T-helper 22 cell (primary cell): ENCODE measurements around the gene PERM1.
"Not testable (repeated sequence)": the region's sequence is repeated elsewhere in the genome, so short reads cannot be mapped to it uniquely, and the experiment has no call there.

Source experiments
- DNase-seq: peaks from one replicate; pipeline ENCODE4 v3.0.0-alpha.2; 2020; ENCODE audit warnings: low read depth

The PERM1 gene

GRCh38 chr1:998995-999724 is 17.3 kb upstream of the PERM1 start:
- DNase-seq, result no peak

DNA sequence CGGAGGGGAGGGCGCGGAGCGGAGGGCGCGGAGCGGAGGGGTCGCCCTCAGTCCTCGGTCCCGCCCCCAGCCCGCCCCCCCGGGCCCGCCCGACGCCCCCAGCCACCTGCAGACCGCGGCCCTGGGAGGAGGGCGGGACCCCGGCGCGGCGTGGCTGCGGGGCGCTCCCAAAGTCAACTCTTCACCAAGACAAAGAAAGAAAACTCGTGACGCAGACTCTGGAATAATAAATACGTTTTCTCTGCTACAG is 16.8 kb upstream of the PERM1 start:
- DNase-seq, result no peak

DNA sequence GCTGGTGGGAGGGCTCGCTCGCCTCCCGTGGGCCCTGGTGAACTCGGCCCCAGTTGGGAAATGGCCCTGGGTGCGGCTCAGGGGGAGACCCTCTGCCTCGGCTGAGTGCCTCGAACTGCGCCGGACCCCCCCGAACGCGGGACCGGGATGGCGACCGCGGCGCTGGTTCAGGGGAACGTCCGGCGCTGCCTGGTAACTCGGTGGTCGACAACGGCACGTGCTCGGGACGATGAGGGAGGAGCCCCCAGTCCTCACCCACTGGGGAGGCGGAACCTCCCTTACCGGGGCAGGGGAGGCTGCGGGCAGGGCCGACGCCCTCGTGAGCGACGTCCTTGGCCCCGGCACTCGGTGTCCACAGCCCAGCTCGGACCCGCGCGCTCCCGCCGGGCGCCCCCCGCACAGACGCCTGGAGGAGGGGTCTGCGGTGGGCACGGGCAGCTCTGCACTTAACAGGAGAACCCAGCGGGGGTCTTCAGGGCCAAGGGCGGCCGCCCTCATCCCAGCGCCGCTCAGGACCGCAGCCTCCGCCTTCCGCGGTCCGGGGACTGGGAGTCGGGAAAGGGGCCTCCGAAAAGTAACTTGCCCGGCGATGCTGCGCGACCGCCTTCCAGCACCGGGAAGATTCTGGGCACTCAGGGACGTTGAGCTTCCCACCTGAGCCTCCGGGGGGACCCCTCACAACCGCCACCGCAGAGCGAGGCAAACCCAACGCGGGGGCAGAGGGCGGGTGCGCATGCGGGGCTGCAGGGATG is 16.3 kb upstream of the PERM1 start:
- DNase-seq, result no peak

GRCh38 chr1:997713-997992 is 15.8 kb upstream of the PERM1 start:
- DNase-seq, result no peak

DNA sequence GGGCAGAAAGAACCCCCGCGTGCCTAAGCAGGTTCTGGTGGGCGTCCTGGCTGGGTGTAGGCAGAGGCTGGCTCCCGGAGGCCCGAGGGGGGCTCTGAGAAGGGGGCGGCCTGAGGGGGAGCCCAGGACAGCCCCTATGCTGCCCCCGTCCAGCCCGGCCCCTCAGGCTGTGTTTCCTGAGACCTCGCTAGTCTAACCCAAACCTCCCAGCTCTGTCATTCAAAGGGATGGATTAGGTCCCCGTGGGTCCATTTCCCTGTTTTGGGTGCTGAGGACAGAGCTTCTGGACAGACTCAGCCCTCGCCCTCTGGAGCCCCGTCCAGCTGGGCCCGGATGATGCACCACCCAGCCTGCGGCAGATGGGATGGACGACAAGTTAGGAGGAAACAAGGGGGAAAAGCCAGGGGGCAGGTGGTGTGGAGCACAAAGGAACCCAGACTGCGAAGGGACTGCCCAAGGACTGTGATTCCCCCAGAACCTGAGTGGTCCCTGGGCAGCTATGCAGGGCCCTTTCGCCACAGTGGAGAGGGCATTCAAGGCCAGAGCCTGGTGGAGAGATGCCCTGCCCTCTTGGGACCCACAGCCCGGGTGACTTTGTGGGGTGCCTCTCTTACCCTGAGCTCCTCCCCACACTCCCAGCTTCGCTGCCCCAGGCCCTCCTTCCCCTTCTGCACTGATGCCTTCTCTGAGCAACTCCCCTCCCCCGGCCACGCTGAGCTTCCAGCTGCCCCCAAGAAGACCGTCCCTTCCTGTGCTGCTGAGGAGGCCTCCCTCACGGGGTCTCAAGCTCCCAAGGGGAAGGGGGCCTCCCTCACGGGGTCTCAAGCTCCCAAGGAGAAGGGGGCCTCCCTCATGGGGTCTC is 15.2 kb upstream of the PERM1 start:
- DNase-seq, result no peak

- no peak for DNase-seq
Measured at GRCh38 chr1:995665-996633, 14.1 kb upstream of the PERM1 start.

DNA sequence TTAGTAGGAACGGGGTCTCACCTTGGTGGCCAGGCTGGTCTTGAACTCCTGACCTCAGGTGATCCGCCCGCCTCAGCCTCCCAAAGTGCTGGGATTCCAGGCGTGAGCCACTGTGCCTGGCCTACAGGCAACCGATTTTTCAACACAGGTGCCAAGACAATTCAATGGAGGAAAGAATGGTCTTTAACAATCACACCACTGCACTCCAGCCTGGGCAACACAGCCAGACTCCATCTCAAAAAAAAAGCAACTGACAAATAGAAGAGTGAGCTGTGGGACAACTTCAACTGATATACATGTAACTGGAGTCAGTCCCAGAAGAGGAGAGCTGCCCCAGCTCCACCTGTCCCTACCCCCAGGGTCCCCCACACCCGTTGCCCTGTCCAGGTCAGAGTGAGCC is 12.7 kb upstream of the PERM1 start:
- not testable (repeated sequence) for DNase-seq

GRCh38 chr1:993379-993995 is 11.6 kb upstream of the PERM1 start:
- no peak for DNase-seq

DNA sequence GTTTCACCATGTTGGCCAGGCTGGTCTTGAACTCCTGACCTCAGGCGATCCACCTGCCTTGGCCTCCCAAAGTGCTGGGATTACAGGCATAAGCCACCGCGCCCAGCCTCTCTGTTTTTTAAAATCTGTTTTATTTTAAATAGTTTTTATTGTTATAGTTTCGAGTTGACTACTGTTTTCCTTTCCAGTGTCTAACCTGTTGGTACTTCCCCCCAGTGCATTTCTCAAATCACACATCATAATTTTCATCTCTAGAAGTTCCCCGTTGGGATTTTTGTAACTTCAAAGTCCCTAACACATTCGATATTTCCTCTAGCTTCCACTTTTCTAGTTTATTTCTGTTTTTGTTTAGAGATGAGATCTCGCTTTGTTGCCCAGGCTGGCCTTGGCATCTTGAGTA is 10.5 kb upstream of the PERM1 start:
- no peak for DNase-seq

DNA sequence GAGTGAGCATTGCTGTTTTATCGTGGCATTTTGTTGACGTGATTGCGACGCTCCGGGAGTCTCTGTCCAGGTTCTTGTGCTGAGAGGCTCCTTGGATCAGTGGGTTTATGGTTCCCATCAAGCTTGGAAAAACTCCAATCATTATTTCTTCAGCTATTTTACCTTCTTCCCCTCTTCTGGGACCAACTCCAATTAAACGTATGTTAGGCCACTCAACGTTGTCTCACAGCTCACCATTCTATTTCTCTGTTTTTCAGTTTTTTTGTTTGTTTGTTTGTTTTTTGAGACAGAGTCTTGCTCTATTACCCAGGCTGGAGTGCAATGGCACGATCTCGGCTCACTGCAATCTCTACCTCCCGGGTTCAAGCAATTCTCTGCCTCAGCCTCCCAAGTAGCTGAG is 10.0 kb upstream of the PERM1 start:
- no peak for DNase-seq

GRCh38 chr1:991275-991674 is 9.4 kb upstream of the PERM1 start:
- DNase-seq, result not testable (repeated sequence)

GRCh38 chr1:988061-988460 is 6.2 kb upstream of the PERM1 start:
- DNase-seq, result not testable (repeated sequence)

- no peak for DNase-seq
Measured at GRCh38 chr1:985126-985525, 3.2 kb upstream of the PERM1 start.

DNA sequence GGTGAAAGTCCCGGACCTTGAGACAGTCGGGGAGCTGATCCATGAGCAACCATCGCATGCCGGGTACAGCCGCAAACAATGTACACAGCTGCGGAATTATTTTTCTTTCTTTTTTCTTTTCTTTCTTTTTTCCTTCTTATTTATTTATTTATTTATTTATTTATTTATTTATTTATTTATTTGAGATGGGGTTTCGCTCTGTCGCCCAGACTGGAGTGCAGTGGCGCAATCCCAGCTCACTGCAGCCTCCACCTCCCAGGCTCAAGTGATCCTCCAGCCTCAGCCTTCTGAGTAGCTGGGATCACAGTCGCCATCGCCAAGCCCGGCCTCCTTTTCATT is 2.6 kb upstream of the PERM1 start:
- DNase-seq, result no peak

DNA sequence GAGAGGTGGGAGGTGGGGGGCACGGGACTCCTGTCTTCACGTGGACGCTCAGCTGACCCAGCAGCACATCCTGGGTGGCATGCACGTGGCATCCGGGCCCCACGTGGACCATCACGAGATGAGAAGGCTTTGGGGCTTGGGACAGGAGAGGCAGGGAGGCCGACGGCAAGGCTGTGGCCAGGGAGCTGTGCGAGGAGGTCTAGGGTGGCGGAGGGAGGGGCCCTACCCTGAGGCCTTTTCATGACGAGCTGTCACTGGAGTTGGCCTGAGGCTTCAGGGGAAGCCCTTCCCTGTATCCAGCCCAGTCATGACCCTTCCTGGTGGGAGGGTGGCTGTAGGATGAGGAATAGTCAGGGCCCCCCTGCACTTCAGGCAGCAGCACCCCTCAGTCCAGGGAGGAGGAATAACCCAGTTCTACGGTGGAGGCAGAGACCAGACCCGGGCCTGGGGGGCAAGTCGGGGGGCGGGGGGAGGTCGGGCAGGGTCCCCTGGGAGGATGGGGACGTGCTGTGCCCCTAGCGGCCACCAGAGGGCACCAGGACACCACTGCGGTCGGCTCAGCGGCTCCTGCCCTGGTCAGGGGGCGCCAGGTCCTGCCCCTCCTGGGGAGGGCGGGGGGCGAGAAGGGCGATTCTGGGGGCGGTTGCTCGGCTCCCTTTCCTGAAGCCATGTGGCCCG is 2.0 kb upstream of the PERM1 start:
- DNase-seq, result no peak

DNA sequence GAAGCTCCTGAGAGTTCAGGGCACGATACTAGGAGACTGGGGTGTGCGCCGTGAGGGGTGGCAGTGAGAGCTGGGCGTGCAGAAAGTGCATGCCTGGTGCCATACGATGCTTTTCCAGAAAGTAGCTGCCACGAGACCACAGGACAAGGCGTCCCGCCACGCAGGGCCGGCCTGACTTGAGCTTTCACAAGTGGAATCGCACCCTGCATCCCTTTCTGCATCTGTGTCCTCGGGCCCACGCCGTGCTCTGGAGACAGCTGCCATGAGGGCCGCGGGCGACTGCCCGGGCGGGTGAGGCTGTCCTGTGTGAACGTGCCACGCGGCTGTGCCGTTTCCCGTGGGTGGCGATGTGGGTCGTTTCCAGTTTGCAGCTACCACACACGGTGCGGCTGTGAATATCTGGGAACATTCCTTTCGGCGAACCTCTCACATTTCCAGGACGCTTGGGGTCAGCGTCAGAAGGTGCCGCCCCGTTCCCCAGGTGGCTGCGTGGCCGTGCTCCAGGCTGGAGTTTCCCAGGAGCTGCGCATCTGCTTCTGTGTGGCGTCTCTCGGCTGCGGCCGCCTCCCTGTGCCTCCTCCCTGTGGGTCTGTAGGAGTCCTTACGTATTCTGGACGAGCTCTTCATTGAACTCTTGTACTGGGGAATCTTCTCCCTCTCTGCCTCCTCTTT is 1.0 kb upstream of the PERM1 start:
- DNase-seq, result no peak

DNA sequence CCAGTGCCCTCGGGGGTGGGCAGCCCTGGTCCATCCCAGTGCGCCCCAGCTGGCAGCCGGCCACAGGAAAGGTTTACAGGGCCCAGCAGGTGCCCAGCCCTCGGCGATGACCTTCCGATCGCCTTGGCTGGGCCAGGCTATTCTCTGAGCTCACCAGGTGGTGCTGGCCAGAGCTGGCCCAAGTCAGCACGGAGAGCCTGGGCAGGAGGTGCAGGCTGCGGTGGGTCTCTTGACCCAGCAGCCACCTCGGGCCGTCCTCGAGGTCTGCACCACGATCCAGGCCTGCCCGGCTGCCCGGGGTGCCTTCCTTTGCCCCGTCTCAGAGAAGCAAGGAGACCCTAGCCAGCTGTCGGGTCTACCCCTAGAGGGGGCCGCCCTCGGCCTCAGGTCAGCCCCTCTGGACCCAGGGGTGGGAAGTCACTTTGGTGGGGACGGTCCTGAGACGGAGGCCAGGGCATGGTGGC is 370 bp downstream of the PERM1 start:
- no peak for DNase-seq

GRCh38 chr1:980602-981395 is 1.1 kb downstream of the PERM1 start:
- no peak for DNase-seq

GRCh38 chr1:980137-980571 is 1.7 kb downstream of the PERM1 start:
- DNase-seq, result no peak

DNA sequence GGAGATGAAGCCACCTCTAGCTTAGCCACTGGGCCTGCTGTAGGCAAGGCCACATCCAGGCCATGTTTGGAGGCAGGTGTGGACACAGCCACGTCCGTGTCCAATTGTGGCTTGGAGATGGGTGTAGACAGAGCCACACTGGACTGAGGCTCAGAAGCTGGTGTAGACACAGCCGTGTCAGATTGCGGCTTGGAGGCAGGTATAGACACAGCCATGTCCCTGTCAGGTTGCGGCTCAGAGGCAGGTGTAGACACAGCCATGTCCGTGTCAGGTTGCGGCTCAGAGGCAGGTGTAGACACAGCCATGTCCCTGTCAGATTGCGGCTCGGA is 2.2 kb downstream of the PERM1 start:
- no peak for DNase-seq
